T-helper 22 cell (primary cell): ENCODE measurements around the gene LPAR3.
A peak's percentile ranks its signal among the peaks of the same experiment; 100 is the strongest.

Experiments
- DNase-seq: peaks from one replicate; pipeline ENCODE4 v3.0.0-alpha.2; 2020; ENCODE audit warnings: low read depth

Gene LPAR3

GRCh38 chr1:84827976-84828375, 65.0 kb downstream of the LPAR3 start:
- DNase-seq, result no peak

- DNase-seq, result no peak
These were observed 65.5 kb downstream of the LPAR3 start for GRCh38 chr1:84827555-84827954.

GRCh38 chr1:84825161-84825560, 67.8 kb downstream of the LPAR3 start:
- DNase-seq, result no peak

DNA sequence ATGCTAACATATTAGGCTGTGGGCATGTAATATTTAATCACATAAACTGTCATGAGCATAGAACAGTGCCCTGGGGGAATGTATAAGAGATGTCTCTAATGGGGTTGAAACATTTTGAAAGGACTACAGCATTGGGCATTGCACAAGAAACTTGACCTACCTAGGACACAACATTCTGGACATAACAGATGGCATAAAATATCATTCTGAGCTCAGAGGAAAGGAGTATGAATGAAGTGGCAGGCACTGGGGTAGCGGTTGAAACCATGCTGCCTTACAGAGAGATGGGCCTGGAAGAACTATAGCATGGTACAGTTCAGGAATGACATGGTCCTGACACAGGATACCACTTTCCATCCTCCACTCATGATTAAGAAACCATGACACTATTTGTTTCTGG, 69.0 kb downstream of the LPAR3 start:
- no peak for DNase-seq

- DNase-seq, result no peak
These were observed 69.5 kb downstream of the LPAR3 start for GRCh38 chr1:84823511-84823910.

GRCh38 chr1:84810343-84810742, 82.7 kb downstream of the LPAR3 start:
- DNase-seq, result no peak

- no peak for DNase-seq
These were observed 84.0 kb downstream of the LPAR3 start for GRCh38 chr1:84809023-84809422.

DNA sequence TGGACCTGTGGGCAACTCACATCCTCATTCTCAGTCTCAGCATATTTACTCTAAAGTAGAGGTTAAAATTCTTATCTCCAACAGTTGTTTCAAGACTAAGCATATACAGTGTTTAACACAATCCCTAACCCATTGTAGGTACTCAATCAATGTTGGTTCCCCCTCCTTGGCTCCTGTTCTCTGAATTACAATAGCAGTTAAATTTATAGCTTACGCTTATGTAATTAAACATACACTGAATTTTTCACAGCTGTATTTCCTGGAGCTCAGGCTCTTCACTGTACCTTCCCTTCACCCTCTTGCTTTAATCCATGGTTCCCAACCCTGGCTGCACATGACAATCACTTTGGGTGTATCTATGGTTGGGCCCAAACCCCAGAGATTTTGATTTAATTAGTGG, 89.4 kb downstream of the LPAR3 start:
- no peak for DNase-seq

- no peak for DNase-seq
These were observed 90.3 kb downstream of the LPAR3 start for GRCh38 chr1:84802567-84803232.

- no peak for DNase-seq
These were observed 92.6 kb downstream of the LPAR3 start for GRCh38 chr1:84800090-84801073.

DNA sequence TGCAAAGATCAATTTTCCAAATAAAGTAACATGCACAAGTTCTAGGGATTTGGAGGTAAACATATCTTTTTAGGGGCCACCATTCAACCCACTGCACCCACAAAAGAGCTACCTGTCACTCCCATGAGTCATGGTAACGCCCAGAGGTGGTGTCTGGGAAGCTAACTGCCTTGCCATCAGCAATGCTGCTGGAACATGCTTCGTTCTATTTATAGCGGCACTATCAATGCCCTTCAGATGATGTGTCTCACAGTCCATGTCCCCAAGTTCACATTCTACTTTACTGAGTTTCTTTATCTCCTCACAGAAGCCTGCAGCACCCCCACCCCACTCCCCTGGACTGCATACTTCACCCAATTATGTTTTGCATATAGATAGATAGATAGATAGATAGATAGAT, 95.4 kb downstream of the LPAR3 start:
- DNase-seq, result no peak

DNA sequence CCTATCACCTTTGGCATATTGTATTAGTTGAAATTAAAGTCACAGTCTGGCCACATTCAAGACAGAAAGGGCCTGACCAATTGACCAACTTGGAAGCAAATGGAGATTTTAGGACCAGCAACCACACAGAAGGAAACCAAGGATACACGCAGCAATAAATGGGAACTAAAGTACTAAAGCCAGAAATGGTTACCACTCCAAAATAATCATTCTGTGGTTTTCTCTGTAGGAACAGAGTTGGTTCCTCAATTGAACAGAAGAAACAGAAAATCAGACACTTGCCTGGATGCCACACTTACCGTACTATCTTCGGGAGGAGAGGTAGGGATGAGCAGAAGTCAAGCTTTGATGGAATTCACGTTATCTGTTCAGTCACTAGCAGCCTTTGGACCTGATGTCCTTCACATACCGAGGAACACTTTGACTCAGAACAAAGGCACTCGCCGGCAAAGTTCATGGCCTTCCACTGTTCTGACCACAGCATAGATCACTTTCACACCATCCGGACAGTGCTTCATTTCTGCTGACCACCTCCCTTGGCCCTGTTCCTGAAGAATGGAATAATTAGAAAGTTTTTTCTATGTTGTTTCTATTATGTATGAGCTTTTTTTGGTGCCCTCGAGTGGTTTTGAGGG, 96.9 kb downstream of the LPAR3 start:
- no peak for DNase-seq

DNA sequence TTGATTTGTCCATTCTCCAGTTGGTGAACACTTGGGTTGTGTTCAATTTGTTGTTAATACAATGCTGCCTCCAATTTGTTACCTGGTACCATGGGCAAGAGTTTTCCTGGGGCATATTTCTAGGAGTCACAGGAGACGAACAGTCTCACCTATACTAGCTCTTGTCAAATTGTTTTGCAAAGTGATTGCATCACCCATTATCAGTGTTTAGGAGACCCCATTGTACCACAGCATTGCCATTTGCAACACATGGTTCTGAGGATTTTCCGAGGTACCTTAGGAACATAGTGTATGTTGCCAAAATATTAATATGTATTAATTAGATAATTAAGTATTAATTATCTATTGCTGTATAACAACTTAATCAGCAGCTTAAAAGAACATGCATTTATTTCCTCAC, 97.8 kb downstream of the LPAR3 start:
- DNase-seq, result no peak

DNA sequence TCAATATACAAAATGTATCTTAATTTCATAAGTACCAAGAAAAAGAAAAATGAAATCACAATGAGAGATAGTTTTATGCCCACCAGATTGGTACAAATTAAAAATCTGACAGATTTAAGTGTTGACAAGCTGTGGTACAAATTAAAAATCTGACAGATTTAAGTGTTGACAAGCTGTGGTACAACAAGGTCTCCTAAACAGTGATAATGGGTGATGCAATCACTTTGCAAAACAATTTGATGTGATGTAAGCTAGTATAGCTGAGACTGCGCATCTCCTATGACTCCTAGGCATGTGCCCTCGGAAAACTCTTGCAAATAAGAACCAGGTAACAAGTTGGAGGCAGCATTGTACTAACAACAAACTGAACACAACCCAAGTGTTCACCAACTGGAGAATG, 100.6 kb downstream of the LPAR3 start:
- DNase-seq, result no peak

DNA sequence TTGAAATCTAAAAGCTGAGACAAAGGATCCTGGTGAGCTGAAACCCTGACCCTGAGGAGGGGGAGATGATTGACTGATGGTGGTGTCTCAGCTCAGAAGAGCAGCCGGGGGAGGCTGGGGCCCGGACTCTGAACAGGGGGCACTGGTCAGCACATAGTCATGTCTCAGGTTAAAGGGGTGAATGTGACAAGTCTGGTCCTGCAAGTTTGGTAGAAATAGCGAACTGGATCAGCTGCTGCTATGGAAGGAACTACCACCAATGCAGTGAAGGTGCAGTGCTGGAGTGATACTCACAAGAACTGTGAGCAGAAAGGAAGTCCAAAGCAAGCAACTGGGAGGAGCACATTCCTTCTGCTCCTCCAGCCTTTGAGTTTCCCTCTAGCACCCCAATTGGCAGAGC, 104.0 kb downstream of the LPAR3 start:
- no peak for DNase-seq

GRCh38 chr1:84785271-84786036, 107.6 kb downstream of the LPAR3 start:
- no peak for DNase-seq

DNA sequence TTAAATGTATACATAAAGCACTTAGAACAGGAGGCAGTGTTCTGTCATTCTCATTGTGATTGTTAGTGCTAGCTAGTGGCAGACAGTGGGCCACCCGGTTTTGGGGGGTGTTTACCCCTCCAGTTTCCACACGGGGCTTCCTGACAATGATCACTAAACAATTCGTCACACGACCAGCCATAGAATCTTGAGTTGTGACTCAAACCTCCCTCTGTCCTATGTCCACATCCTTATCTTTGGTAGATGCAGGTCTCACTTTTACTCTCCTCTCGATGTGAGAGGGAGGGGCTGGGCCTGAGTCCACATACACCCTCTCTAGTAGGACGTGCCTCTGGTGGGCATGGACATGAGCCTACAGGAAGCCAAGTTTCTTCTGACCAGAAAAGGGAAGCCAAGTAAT, 110.1 kb downstream of the LPAR3 start:
- no peak for DNase-seq

DNA sequence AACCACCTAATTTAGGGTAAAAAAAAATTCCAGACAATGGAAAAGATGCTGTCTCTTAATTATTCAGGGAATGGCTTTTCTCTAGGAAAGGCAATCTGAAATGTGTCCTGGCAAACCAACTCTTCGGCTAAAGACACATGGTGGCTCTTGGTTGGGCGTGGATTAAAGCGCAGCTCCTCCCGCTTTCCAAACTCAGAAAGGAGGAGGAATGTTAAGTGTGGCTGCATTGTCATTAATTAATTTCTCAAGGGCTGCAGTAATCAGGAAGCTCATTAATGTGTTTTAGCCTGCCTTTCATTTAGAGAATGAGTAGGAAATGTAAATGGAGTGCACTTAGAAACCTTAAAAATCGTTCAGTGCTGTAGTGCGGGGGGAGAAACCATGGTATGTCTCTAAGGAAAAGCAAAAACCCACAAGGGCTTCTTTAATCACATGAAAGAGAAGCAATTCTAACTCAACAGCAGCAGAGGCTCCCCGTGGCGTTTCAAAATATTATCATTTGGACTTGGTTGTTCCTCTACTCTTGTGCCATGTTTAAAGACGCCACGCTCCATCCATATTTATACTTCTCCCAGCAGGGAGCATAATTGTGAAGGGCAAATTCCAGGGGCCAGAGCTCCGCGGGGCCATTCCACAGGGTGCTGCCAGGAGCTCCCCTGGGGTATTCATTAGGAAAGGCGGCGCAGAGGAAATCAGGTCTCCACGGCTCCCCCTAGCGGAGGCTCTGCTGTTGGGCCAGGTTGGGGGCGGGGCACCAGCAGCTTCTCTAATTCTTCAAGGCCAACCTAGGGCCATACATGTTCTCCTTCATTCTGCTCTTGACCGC, 110.8 kb downstream of the LPAR3 start:
- peak; percentile 40 for DNase-seq

- no peak for DNase-seq
These were observed 112.8 kb downstream of the LPAR3 start for GRCh38 chr1:84780000-84780716.

DNA sequence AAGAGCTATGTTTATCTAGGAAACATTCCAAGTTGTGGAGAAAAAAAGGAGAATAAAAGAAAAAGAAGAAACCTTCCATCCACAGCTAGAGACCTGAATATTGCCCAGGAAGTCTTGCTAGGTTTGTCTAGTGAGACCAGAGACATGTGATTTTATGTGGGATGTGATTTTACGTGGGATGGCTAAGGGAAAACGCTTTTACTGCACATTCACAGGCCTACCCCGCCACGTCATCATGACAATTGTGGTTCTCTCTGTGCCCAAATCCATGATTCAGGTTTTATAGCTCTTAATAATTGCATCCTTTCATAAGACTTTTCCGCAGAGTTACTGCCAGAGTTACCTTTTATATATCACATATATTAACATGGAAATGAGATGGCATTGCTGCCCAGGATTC, 116.4 kb downstream of the LPAR3 start:
- no peak for DNase-seq

GRCh38 chr1:84775535-84775920, 117.5 kb downstream of the LPAR3 start:
- no peak for DNase-seq
